Ovary (tissue), 9 donors: ENCODE results near the gene TNFRSF14. TPM values are rescaled to one million over a fixed set of nuclear protein-coding genes. Genes with fewer than 3 reads are reported as not detected.

Experiments used
- DNase-seq, 5 donors: peaks; one replicate each; pipeline ENCODE4 v3.0.0-alpha.2; 2019 to 2020
- H3K27ac ChIP-seq, 2 donors: fragments of 200-600 bp; one replicate each; pipeline versions ENCODE4 v1.5.1 to v1.8.0; 2019 to 2022
- H3K27me3 ChIP-seq: fragments of 200-600 bp; one replicate; pipeline ENCODE4 v1.8.0; 2022
- H3K36me3 ChIP-seq: fragments of 200-600 bp; sonication (generic); one replicate; pipeline ENCODE4 v1.5.1; 2019
- H3K4me1 ChIP-seq: one replicate; pipeline ENCODE4 v1.8.1; 2013; ENCODE audit warnings: mild to moderate bottlenecking, moderate library complexity; ENCODE audit not compliant: insufficient read depth
- H3K4me3 ChIP-seq: fragments of 200-600 bp; sonication (generic); one replicate; pipeline ENCODE4 v1.5.1; 2017
- H3K9me3 ChIP-seq, 2 donors: fragments of 200-600 bp in 1 of 2; sonication (generic) in 1 of 2; one replicate each; pipeline versions ENCODE4 v1.5.1 to v1.8.1; 2013 to 2019; ENCODE audit warnings: mild to moderate bottlenecking in 1 of 2, moderate library complexity in 1 of 2
- CTCF ChIP-seq, 3 donors: fragments of 450-650 bp in 2 of 3; fragments of 200-600 bp in 1 of 3; IDR thresholded peaks; one replicate each; pipeline versions ENCODE4 v1.5.1 to v1.8.0; 2016 to 2022; ENCODE audit warnings: antibody characterized with exemption in 3 of 3, mild to moderate bottlenecking in 1 of 3
- EP300 ChIP-seq: sonication (generic); formaldehyde crosslinking; IDR thresholded peaks from one replicate; pipeline ENCODE4 v1.6.1; 2017; ENCODE audit warnings: antibody characterized with exemption
- POLR2A ChIP-seq: fragments of 450-650 bp; IDR thresholded peaks from one replicate; pipeline ENCODE4 v1.6.1; 2017; ENCODE audit warnings: antibody characterized with exemption, mild to moderate bottlenecking, moderate library complexity
- WGBS, 3 donors: extraction: QIAGEN DNeasy Blood & Tissue Kit in 1 of 3; methylation state at CpG; one replicate each; pipeline versions ENCODE4 v1.1.5 to v1.1.7; 2013 to 2017; 5-methylcytosine and 5-hydroxymethylcytosine counted together
- intact Hi-C, 4 donors: fragments of 100-400 bp; cut with DNase I; formaldehyde crosslinking; loops; one replicate each; pipeline versions ENCODE4 v1.11.0 to v1.15.1; 2022 to 2023
- polyA plus RNA-seq, 2 donors: library from polyadenylated mRNA; stranded (reverse); fragments of 200-250 nt in 1 of 2; fragments of 350-450 nt in 1 of 2; fragmentation: Illumina TruSeq in 1 of 2; extraction: RNeasy Lipid Tissue Mini Kit (QIAGEN cat#74804) in 1 of 2; gene quantifications; one replicate each; pipeline ENCODE4 v1.2.3, GENCODE V29; 2013 to 2014
- total RNA-seq, 7 donors: library from RNA; depleted of rRNA in 2 of 7; stranded (reverse); fragments of >200 nt in 2 of 7; fragmentation: NEBNext Ultra II Directional in 3 of 7; extraction: Animal tissue kit (Norgen Biotek cat#: 25700) in 3 of 7; gene quantifications; one replicate each; pipeline versions ENCODE4 v1.1.0 to v1.2.4, GENCODE V29; 2016 to 2023
- donor health status: DM: no; HTN: no; CAD: no; lungs with moderate emphysema.
- donor health status: DM: no; HTN: no; CAD: no.
- donor health status: Bipolar disorder and iron deficiency.
- donor health status: DM: yes; HTN: yes; CAD: no.
- donor health status: DM: no; HTN: no; CAD: no.
- donor health status: DM: yes; HTN: yes; CAD: no.

TNFRSF14 gene
- total and polyA plus RNA-seq, 9 donors = 4.3 to 78.5 (median 57.6) TPM

DNA sequence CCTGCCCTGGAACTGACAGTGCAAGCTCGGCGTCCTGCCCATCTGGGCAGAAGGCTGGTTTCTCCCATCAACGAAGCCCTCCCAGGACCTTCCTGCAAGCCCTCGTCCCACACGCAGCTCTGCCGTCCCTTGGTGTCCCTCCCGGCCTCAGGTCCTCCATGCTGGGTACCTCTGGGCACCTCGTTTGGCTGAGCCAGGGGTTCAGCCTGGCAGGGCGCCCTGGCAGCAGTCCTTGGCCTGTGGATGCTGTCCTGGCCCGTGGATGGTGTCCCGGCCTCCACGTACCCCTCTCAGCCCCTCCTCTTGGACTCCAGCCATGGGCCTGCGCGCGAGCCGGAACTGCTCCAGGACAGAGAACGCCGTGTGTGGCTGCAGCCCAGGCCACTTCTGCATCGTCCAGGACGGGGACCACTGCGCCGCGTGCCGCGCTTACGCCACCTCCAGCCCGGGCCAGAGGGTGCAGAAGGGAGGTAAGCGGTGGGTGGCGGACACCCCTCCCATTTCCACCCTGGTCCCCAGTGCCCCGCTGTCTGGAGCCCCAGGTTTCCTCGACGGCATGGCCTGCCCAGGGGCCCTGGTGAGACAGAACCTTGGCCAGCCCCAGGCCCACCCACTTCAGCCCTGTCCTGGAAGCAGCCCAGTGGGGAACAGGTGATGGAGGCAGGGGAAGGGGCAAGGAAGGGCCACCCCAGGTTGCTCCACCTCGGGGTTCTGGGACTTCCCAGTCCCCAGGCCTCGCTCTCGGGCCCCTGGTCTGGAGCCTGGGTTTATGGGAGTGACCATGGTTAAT, 3.5 kb downstream of the TNFRSF14 start:
- Histone ChIP-seq H3K4me3 (no peak overlapping the region), H3K4me1 (peaks cover 12% of the 10 kb centered on the region), H3K27me3 (no peaks in the 10 kb centered on the region), H3K9me3 (no peaks in the 10 kb centered on the region), H3K27ac (no peak overlapping the region), H3K36me3 (no peaks in the 10 kb centered on the region)
- WGBS, 3 donors = 83 to 88% (median 85%) methylated on average over 32 to 35 of the region's 35 CpGs
- peak in 1 of 5 donors; percentile 21 for DNase-seq
- TF ChIP-seq EP300 (no peak), POLR2A (no peak)
- intact Hi-C loops = loop anchor here in 2 of 4 donors (5.0 to 10.0 kb wide), 2 partner anchors 317 to 1655 kb away; no protein-coding TSS in a partner anchor

GRCh38 chr1:2560299-2561073, 4.3 kb downstream of the TNFRSF14 start:
- Histone ChIP-seq H3K4me3 (no peak overlapping the region), H3K27ac (no peak overlapping the region), H3K4me1 (peaks cover 11% of the 10 kb centered on the region), H3K27me3 (no peaks in the 10 kb centered on the region), H3K36me3 (no peaks in the 10 kb centered on the region), H3K9me3 (no peaks in the 10 kb centered on the region)
- 75 to 82% (median 79%) methylated on average over 15 of the region's 15 CpGs for WGBS, 3 donors
- intact Hi-C loops = no loop called here
- TF ChIP-seq POLR2A = no peak
- no peak for TF ChIP-seq EP300
- TF ChIP-seq CTCF (IDR thresholded peaks at IDR 0.05) = no peak
- peak in 1 of 5 donors; percentile 14 for DNase-seq

GRCh38 chr1:2561446-2561845, 5.3 kb downstream of the TNFRSF14 start:
- Histone ChIP-seq H3K4me3 (no peak overlapping the region), H3K4me1 (peaks cover 7% of the 10 kb centered on the region), H3K27ac (no peak overlapping the region), H3K9me3 (no peaks in the 10 kb centered on the region), H3K27me3 (no peaks in the 10 kb centered on the region), H3K36me3 (no peaks in the 10 kb centered on the region)
- 81 to 87% (median 87%) methylated on average over 11 of the region's 11 CpGs for WGBS, 3 donors
- intact Hi-C loops = no loop called here
- TF ChIP-seq EP300 = no peak
- no peak for TF ChIP-seq POLR2A
- no peak for TF ChIP-seq CTCF (IDR thresholded peaks at IDR 0.05)
- no peak for DNase-seq

DNA sequence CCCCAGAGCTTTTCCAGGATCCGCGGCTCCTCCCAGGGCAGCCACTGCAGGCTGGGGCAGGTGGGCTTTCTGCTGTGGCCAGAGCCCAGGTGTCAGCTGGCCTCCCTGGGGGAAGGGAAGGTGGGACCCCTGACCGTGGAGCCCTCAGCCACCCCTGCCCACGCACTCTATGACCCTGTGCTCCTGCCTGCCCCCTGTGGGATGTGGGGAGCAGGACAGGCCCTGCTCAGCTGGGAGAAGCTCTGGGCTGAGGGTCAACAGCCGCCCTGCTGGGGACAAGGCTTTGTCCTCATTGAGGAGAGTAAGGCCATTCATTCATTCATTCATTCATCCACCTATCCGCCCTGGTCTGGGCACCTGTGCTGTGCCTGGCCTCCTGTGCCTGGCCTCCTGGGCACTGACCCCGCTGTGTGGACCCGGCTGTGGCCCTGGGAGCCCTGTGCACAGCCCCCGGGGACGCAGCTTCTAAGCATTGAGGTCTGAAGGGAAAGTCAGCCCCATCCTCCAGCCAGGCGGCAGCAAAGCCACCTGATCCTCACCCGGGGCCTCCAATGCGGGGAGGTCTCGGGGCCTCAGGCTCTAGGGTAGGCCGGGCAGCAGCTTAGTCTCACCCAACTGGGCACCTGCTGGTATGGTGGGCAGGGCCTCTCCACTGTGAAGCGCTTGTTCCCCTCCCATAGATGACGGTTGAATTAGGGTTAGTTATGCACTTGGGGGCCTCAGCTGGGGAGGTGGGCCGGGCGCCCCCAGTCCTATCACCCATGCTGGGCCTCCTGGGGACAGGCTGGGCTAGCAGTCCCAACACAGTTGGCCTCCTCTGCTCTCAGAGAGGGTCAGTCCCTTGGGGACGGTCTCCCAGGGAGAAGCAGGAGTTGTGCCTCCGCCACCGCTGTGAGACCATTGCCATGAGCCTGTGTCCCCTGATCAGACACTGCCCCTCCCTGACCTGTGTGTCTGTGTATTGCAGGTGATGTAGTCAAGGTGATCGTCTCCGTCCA, 6.0 kb downstream of the TNFRSF14 start:
- intact Hi-C loops = no loop called here
- H3K27me3 ChIP-seq = no peaks in the 10 kb centered on the region
- peaks cover 2% of the 10 kb centered on the region for H3K4me1 ChIP-seq
- TF ChIP-seq EP300 (no peak), CTCF (IDR thresholded peaks at IDR 0.05) (no peak), POLR2A (no peak)
- DNase-seq = no peak
- H3K36me3 ChIP-seq = no peaks in the 10 kb centered on the region
- no peaks in the 10 kb centered on the region for H3K9me3 ChIP-seq
- no peak overlapping the region for H3K4me3 ChIP-seq
- WGBS, 3 donors = 88 to 93% (median 90%) methylated on average over 21 to 24 of the region's 24 CpGs
- no peak overlapping the region for H3K27ac ChIP-seq
